AG09319 (cell line): ENCODE results near the gene BCOR.

Source experiments
- DNase-seq: peaks from one replicate; pipeline ENCODE4 v3.0.0-alpha.2; 2010; ENCODE audit warnings: low read depth; ENCODE audit errors: extremely low read depth
- CTCF ChIP-seq: IDR thresholded peaks from 2 replicates; pipeline ENCODE4 v1.5.1; 2011; ENCODE audit warnings: low read depth, mild to moderate bottlenecking, inconsistent platforms, low read length, moderate library complexity

BCOR gene

GRCh38 chrX:40127052-40127451 is 29.3 kb upstream of the BCOR start:
- DNase-seq: no peak
- no peak for TF ChIP-seq CTCF

GRCh38 chrX:40122487-40122886 is 24.7 kb upstream of the BCOR start:
- DNase-seq: no peak
- TF ChIP-seq CTCF: no peak

- no peak for DNase-seq
- TF ChIP-seq CTCF: no peak
These were observed 23.9 kb upstream of the BCOR start for GRCh38 chrX:40121618-40122017.

- TF ChIP-seq CTCF: no peak
- DNase-seq: no peak
These were observed 23.3 kb upstream of the BCOR start for GRCh38 chrX:40120838-40121580.

- DNase-seq: no peak
- TF ChIP-seq CTCF: no peak
These were observed 20.0 kb upstream of the BCOR start for GRCh38 chrX:40117715-40118285.

GRCh38 chrX:40116925-40117324 is 19.2 kb upstream of the BCOR start:
- no peak for DNase-seq
- TF ChIP-seq CTCF: no peak

GRCh38 chrX:40112996-40113395 is 15.2 kb upstream of the BCOR start:
- DNase-seq: no peak
- no peak for TF ChIP-seq CTCF
